Activated CD8-positive, alpha-beta memory T cell treated with anti-CD3 and anti-CD28 coated beads for 24 hours (primary cell): ENCODE measurements around the gene PAK3.

Source experiments
- DNase-seq: peaks from one replicate; pipeline ENCODE4 v3.0.0-alpha.2; 2020

PAK3 gene

DNA sequence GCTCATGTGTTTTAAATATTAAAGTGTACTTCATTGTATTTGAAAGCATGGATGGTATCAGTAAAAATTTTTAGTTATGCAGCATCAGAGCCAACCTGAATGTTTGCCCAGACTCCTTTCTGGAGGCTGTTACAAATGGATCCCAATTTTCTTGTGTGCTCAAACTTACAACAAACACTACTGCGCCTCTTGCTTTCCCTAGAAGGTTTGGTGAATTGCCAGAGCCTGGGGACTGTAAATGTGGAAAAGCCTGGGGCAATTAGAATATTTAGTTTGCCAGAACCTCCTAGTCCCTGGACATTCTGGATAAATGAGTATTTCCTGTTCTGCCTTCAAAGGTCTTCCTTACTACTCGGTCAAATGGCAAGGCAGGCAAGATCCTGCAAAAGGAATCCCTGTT lies 169.5 kb downstream of the PAK3 start:
- no peak for DNase-seq

DNA sequence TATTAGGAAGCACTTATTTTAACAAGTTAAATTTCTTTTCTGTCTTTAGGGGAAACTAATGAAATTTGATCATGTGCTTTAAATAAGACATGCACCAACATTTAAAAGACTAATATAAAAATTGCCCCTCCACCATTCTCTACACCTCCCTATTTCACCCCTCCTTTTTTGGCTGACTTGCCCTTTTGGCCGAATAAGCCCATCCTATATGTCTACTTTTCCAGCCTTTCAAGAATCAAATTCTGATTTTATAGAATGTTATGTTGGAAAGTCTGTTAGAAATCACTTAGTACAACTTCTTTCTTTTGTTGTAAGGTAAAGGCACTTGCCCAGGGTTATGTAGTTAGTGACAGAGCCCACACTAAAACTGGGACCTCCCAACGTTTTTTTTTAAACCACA lies 172.5 kb downstream of the PAK3 start:
- no peak for DNase-seq

DNA sequence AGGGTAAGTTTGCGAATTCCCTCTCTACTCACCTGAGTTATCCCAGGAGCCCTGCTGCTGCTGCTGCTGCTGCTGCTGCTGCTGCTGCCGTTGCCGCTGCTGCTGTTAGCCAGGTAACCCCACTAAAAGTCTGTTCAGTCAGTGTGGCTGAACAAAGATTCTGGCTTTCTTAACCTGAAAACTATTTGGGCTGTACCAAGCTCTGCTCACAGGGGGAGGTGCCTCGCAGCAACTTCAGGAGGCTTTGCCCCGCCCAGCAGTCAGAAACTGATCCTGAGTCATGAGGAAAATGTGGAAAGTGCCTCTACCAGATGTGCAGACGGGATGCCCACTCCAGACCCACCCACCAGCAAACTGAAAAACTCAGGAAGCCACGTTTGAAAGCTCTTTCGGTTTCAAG lies 174.3 kb downstream of the PAK3 start, which contains the start of gene CAPN6:
TSS of gene CAPN6 (minus strand) at position 145 of the 400 bp plus-strand sequence. CDS start 6,547 bp downstream, outside the sequence.
- no peak for DNase-seq
